ENCODE results near the gene PDE2A.

The PDE2A gene

DNA sequence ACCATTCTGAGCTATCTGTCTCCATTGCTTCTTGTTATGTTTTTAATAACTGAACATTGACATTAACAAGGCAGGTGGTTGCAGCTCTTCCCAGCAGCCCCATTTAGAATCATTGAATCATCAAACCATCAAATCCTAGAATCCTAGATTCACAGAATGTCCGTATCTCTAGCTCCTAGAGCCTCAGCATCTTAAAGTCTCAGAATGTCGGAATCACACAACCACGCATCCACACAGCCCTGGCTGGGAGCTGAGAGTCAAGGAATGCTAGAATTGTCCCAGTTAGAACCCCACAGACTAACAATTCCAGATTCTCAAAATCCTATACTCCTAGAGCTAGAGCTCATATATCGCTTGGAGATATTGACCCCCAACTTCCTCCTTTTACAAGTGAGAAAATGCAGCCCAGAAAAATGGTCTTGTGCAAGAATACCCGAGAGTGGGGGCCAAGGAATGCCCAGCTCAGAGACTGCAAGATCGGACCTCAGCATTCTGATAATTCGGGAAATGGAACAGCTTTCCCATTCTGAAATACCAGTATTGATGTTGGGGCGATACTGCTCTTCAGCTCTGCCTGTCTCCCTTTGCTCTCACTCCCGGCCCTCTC is 38.8 kb downstream of the PDE2A start:
- TF ChIP-seq, protein P1, sequence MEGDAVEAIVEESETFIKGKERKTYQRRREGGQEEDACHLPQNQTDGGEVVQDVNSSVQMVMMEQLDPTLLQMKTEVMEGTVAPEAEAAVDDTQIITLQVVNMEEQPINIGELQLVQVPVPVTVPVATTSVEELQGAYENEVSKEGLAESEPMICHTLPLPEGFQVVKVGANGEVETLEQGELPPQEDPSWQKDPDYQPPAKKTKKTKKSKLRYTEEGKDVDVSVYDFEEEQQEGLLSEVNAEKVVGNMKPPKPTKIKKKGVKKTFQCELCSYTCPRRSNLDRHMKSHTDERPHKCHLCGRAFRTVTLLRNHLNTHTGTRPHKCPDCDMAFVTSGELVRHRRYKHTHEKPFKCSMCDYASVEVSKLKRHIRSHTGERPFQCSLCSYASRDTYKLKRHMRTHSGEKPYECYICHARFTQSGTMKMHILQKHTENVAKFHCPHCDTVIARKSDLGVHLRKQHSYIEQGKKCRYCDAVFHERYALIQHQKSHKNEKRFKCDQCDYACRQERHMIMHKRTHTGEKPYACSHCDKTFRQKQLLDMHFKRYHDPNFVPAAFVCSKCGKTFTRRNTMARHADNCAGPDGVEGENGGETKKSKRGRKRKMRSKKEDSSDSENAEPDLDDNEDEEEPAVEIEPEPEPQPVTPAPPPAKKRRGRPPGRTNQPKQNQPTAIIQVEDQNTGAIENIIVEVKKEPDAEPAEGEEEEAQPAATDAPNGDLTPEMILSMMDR (IDR thresholded peaks at IDR 0.05; ENCODE audit: low read depth, low read length), result no peak
- in situ Hi-C loops (cut with HindIII; ENCODE audit: low sequenced_read_pairs), result no loop called here
- DNase-seq (ENCODE audit: low read depth, low spot score), result no peak
- H3K4me3 ChIP-seq (ENCODE audit: low read depth, low read length), result no peak overlapping the region

DNA sequence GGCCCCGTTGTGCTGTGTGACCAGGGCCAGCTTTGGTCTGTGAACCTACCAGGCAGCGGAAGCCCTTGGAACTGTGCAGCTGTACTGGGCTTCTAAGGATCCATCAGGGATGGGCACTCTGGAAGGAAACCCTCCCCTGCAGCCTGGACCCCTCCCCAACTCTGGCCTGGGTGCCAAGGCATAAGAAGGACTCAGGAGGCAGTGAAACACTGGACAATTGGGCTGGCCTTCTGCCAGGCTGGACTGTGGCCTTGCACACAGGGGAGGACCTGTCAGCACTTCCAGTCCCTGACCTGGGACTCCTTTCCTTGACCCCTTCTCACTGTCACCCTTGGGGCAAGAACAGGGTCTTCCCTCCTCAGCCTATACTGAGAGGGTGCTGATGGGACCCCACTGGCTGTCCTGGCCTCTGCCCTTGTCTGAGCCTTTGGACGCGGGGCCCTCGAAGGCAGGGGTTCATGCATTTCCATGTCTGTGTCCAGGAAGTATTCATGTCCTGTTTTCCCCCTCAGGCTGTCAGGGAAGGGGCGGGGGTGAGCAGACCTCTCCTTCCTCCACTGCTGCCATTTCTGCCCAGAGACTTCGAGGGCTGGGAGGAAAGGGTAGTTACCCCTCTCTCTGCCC is 39.6 kb downstream of the PDE2A start:
- TF ChIP-seq, protein P1 (IDR thresholded peaks at IDR 0.05; ENCODE audit: low read depth, low read length), result no peak
- in situ Hi-C loops (cut with HindIII; ENCODE audit: low sequenced_read_pairs), result no loop called here
- no peak for DNase-seq (ENCODE audit: low read depth, low spot score)
- no peak overlapping the region for H3K4me3 ChIP-seq (ENCODE audit: low read depth, low read length)

DNA sequence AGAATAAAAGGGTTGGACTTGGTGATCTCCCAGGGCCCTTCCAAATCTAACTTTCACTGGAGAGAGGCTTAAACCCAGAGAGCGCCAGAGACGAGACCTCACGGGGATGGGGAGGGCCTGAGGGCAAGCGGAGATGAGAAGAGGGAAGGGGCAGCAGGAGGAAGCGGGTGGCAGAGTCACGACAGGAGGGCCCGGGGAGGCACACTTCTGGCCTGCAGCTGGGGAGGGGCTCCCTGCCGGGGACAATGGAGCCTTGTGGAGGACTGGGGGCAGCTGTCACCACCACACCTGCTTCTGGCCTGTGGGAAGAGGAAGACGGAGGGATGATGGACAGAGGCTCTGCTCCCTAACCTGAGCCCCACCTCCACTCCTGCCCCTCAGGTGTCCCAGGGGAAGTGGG is 40.2 kb downstream of the PDE2A start:
- in situ Hi-C loops (cut with HindIII; ENCODE audit: low sequenced_read_pairs), result no loop called here
- TF ChIP-seq, protein P1 (IDR thresholded peaks at IDR 0.05; ENCODE audit: low read depth, low read length), result no peak
- DNase-seq (ENCODE audit: low read depth, low spot score), result no peak
- H3K4me3 ChIP-seq (ENCODE audit: low read depth, low read length), result no peak overlapping the region

DNA sequence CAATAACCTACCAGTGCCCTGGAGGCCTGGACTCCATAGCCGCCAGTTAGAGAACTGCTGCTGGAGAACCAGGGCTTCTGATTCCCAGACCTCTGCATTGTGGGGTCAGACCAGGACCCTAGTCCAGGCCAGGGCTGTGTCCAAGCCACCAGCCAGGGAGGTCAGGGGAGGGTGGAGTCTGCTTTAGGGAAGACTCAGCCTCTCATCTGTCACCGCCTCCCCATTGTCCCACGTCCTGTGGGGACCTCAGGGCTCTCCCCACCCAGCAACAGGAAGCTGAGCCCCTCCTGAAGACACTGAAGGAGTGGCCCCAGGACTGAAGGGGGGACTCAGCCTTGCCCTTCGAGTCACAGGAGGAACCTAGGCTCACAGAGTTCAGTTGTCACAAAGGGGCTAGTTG is 41.2 kb downstream of the PDE2A start:
- no peak for DNase-seq (ENCODE audit: low read depth, low spot score)
- no peak overlapping the region for H3K4me3 ChIP-seq (ENCODE audit: low read depth, low read length)
- in situ Hi-C loops (cut with HindIII; ENCODE audit: low sequenced_read_pairs), result no loop called here
- TF ChIP-seq, protein P1 (IDR thresholded peaks at IDR 0.05; ENCODE audit: low read depth, low read length), result no peak

DNA sequence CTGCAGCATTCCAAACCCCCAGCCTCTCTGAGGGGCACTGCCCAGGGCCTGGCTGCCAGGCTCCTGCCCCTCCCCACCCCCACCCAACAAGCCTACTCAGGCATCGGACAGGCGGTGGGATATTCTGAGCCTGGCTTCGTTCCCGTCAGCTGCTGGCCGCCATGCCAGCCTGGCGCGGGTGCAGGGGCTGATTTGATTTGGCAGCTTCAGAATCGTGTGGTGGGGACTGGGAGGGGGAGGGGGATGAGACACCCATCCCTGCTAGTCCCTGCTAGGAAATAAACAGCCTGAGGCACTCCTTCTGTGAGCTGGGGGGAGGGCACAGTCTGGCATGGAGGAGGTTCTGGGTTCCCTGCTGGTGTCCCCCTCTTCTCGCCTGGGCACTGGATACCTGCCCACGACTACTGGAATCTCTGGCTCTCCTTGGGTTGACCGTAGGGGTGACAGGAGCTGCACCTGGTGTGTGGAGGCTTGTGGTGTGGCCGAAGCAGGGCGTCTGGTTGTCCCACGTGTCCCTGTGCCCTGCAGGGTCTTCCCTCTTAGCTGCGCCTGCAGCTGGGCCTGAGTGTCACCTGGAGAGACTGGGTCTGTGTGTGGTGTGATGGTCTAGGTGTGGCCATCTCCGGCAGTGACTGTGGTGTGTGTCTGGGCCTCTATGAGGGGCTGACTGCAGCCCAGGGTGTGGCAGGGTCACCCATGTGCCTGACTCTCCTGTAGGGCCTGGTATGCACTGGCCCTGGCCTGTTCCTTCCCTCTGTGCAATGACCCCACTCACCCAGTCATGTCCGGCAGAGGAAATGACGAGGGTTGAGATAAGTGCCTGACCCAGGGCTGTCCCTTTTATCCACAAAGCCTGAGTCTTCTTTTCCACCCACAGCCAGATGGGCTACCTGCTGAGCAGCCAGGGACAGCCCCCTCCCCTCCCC is 42.2 kb downstream of the PDE2A start:
- TF ChIP-seq, protein P1 (IDR thresholded peaks at IDR 0.05; ENCODE audit: low read depth, low read length), result no peak
- no peak overlapping the region for H3K4me3 ChIP-seq (ENCODE audit: low read depth, low read length)
- in situ Hi-C loops (cut with HindIII; ENCODE audit: low sequenced_read_pairs), result no loop called here
- DNase-seq (ENCODE audit: low read depth, low spot score), result peak; percentile 24

DNA sequence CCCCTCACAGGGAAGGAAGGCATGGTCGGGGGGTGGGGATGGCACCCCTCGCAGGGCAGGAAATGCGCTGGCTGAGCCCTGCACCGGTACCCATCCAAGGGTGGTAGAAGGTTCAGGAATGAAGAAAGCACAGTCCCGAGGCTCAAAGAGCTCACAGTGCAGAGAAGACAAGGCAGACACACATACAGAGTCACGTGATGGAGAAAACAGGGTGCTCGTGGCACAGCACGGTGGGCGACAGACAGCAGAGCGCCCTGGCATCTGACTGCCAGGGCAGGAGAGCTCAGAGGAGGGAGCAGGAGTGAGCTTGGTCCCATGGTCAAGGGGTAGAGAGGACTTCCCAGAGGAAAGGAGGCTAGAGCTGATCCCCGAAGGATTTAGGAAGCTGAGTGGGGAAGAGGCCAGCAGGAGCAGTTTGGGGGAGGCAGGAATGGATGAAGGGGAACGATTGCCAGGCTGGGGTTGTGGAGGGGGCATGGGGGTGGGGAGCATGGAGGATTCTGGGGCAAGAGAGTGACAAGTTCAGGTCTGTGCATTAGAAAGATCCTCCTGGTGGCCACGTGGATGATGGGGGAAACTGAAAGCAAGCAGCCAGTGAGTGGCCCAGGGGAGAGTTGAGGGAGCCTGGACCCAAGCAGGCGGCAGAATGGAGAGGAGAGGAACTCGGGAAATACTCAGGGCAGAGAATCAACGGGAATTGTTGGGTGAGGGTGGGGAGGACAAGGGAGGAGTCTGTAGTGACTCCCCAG is 43.9 kb downstream of the PDE2A start:
- DNase-seq (ENCODE audit: low read depth, low spot score), result no peak
- in situ Hi-C loops (cut with HindIII; ENCODE audit: low sequenced_read_pairs), result no loop called here
- TF ChIP-seq, protein P1 (IDR thresholded peaks at IDR 0.05; ENCODE audit: low read depth, low read length), result no peak
- no peak overlapping the region for H3K4me3 ChIP-seq (ENCODE audit: low read depth, low read length)

Data from astrocyte of the spinal cord (primary cell).